GM21447 (cell line): ENCODE data around the gene HOXA1.

ENCODE experiments used
- ATAC-seq: cut with Tn5 transposase; IDR thresholded peaks from one replicate; pipeline ENCODE4 v1.9.1; 2021; ENCODE audit not compliant: unreplicated experiment

Gene HOXA1

DNA sequence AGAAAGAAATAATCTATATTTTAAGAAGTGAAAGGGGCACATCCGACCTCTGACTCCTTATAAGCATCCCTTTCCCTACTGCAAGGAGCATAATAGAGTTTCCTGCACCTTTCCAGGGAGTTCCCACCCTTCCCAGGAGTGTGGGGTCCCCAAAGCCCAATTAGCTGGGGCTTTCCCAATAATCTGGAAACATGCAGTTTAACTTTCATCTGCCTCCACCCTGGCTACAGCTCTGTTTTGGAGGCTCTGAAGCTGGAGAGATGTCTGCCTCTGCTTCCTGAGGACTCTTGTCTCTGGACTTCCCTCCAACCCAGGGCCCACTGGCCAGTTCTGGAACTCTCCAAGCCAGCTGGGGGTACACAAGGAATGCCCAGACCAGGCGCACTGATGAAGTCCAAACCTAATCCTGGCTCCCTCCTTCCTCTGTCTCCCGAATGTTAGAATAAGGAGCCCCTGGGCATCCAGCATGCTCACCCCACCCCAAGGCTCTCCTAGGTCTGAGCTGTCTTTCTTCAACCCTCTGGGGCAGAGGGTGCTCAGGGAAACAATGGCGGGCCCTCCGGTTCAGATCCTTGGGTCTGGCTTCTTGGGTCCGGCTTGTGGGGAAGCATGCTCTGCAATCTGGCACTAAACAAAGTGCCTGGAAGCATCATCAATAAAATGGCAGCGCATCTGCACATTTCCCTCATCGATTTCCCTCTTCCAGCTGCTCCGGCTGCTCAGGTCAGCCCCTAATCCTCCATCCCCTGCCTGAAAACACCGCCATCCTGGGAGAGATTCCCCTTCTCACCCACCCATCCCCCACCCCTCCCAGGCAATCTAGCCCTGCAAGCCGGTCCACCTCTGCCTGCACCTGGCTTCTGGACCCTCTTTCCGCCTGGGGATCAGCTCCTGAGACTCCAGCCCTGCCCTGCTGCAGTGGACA, 21.4 kb upstream of the HOXA1 start:
- ATAC-seq = no peak

DNA sequence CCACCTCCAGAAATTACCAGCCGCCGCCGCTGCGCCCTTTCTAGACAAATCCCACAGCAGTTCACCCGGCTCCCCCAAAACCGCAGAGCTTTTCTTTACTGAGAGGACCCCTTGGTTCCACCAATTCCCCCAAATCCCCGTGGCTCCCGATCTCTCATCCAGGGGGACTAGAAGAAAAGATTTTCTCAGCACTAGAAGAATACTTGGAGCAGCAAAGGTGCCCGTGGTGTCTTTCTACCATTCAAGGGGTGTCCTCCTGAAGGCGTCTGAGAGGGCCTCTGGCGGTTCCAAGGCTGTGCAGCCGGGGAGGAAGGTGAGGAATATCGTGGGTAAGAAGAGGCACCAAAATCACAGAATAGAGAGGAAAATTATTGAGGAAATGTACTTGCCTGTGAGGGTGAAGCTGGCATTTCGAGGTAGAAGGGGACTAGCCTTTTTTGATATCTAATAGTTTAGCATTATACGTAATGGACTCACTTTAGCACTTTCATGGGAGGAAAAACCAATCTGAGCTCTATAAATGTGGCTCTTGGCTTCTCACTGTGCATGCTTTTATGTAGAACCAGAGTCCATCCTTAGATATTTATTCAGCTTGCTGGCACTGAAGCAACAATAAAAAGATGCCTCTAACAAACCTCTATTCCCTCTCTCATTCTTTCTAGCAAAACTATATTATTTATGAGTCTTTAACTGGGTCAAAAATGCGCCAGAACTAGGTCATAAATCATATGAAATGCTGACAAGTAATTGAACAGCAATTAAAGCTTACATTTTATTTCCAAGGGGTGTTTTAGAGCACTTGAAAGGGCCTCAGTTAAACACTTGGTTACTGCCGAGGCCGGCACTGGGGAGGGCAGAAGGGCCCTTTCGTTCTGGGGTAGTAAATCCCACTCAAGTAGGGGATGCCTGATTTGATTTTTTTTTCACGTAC, 20.5 kb upstream of the HOXA1 start:
- no peak for ATAC-seq

DNA sequence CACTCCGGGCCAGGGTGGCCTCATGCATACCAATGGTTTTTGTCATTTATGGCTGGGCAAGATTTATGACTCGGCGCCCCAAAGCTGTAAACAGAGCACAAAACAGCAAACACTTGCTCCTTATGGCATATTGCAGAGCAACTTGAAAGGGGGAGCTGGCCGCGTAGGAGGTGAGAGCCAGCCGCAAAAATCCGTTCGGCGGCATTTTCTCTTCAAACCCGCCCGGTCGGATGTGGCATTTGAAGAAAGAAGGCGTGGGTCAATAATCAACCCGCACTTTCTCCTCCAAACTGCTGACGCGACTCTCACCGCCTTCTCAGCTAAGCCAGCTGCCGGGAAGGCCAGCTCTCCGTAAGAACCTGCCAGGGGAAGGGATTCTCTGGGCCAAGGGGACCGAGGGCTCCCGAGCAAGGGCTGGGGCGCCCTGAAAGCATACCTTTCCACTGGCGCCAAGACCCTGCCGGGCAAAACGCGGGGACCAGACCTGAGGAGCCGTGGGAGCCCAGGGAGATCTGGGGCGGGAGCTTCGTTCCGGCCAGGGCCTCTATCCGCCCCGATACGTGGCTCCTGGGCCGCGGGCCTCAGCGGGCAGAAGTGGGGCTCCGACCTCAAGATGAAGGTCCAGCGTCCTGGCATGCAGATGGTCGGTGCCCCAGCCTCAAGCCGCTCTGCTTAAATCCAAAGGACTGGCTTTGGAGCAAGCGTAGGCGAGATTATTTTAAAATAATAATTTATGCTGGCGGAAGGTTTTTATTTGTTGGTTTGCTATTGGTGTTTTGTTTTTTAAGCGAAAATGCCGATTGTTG, 19.6 kb upstream of the HOXA1 start:
- ATAC-seq = no peak

DNA sequence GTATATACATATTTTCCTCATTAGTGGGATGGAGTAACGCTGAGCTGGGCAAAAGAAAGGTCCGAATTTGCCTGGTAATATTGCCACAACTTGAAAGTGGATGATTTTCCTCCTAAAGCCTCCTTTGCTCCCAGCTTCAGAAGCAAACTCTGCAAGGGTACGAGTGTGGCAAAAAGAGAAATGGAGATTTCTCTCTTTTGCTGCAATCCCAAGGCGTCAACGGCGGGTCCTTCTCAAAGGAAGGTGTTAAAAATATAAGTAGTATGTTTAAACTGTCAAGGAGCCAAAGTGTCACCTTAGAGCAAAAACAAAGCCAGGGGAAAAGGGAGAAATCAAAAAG, 19.1 kb upstream of the HOXA1 start:
- ATAC-seq = no peak

DNA sequence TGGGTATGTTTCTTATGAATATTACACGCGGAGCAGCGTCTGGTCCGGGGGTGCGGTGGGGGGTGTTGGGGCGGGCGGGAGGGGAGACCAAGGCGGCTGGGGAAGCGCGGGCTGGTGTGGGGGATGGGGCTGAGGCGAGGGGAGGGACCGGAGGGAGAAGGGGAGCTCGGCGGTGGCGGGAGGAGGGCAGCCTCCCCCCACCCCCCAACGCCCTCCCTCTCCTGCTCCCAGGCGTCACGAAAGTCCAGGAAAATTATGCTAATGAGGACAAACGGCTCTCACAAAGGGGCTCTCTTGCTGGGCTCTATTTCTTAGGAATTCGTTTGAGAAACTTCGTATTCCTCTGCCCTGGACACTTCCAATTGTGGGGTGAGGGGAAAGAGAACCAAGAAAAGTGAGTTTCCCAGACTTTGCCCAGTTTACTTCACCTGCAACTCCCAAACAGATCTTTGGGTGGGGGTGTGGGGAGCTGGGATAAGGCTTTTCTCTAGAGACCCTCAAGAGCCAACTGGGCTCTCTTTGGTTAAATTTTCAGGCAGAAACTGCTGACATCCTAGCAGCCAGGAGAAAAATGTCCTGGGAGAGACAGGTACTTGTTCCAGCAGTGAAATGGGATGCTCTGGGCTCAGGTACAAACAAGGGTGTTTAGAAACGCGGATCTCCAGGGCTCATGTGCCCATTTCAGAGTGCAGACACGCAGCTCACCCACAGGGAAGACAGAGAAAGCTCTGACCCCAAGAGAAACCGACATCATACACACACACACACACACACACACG, 18.4 kb upstream of the HOXA1 start:
- ATAC-seq = no peak

DNA sequence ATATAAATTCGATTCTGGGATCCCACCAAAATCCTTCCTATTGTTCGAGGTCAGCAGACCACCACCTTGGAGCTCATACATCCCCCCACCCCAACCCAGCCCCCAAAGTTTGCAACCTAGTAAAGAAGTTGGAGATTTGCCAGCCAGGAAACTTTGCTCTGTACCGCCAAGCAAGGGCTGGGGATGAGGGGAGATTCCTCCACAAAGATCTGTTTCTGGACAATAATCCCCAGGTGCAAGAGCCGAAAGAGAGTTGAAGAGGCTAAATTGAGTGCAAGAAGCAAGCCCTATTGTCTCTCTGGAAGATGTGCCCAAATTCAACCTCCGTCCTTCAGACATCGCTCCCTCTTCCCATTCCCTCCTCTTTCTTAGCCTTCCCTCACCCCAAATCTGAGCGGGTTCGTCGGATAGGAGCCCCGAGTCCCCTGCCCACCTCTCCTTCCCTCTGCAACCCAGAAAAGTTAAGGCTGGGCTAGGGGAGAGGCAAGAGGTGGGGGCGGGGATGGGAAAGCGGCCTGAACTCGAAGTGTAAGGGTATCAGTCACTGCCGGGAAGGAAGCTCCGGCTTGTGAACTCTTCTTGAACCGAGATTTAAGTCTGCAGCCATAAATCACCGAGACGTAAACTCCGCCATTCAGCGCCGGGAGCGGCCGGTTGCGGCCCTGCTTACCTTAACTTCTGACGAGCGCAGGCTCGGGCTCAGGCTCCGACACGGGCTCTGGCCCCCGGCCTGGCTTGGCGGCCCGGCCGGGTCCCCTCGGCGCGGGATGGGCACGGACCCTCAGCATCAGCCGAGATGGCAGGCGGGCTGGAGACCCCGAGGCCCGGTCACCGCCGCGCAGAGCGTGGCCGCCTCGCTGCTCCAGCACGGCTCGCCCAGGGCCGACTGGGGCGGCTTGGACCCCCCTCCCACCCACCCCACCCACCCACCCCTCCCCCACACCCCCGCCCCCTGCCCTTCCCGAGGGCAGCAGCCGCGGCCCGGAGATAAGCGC, 17.5 kb upstream of the HOXA1 start:
- no peak for ATAC-seq

DNA sequence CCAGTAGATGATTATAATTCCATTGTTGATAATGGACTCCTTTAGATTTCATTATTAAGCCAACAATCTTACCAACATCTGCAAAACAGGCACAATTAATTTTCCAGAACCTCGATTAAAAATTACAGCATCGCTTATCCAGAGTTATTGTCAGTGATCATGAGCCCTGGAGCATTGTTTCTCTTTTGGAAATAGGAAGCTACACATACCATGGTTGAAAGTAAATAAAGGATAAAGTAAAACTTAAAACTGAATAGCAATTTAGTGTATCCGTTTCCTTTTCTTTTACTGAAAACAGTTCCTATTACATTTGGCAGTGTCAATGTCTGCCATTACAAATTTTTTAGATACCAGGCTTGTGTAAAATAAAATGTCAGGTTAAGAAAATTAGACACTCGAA, 16.6 kb upstream of the HOXA1 start:
- no peak for ATAC-seq

DNA sequence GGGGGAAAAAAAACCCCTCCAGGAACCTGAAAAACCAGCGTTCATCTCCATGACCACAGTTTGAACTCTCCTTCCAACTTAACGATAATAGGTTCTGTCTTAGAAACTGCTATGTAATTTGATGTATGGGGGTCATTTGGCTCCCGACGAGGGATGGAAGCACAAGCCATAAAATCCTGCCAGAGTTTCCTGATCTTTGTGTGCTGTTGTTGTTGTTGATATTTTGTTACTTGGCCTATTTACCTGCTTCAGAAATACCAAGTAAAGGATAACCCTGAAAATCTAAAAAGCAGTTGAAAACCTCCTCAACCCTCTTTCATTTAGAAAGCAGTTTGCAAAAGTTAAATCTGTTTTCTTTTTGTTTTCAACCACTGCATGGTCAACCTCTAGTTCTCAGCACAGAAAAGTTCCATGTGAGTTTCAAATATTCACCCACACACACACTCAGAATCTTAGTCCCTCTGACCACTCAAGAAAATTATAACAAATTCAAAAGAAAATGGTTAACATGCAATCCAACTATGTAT, 16.0 kb upstream of the HOXA1 start:
- no peak for ATAC-seq

DNA sequence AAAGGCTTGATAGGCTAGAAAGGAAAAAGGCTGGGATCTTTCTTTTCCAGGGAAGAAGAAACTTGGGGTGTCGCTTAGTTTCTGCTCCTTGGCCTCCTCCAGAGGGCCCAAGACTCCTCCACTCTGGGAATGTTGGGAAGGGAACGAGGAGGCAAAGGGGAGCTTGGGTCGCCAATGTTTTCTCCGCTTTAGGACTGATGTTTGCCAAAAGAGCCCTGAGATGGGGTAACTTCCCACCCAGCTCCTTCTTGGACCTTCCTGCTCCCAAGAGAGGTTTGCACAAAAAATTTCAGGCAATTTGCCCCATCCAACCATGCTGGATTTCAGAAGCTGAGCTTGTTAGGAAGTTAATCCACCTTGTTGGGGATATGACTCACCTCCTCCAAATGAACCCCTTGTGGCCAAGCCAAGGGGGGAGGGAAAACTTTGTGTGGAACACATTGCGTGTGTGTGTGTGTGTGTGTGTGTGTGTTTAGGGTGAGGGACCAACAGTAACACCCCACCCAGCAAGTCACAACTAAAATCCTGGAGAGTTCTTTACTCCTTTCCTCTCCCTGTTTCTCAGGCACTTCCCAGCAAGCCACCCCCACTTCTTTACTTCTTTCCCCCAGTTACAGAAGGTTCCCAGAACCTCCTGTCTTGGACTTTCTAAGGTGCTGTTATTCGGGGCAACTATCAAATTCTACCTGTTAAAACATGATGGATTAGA, 15.4 kb upstream of the HOXA1 start:
- no peak for ATAC-seq

DNA sequence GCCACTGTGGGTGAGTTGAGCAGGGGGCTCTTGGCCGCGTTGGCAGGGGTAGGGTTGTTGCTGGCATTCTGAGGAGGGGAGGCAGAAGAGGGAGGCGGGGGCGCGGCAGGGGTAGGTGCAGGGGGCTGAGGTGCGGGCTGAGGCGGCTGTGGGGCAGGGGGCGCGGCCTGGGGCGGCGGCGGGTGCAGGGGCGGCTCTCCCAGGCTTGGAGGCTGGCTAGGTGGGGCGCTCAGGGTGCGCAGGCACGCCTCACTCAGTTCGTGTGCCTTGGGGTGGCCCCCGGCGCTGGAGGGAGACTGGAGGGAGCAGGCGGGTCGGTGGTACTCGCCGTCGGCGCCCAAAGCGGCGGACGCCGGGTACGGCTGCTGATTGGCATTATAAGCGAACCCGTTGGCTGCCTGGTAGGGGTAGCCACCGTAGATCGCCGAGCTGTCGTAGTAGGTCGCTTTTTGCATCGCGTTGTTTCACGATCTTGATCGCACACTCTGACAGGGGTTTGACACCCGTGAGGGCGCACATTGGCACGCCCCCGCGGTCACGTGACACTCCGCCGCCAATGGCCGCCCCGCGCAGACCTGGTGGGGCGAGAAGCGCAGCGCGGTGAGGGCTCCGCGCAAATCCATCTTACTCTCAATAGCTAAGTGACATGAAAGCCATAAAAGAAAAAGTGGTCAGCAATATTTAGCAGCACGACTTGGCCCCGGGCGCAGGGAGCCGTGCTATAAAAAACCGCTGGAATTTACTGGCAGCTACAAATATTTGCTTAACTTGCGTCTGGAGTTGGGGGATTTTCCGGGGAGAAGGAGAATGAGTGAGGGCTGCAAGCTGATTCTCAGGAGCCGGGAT, 14.6 kb upstream of the HOXA1 start:
- no peak for ATAC-seq

DNA sequence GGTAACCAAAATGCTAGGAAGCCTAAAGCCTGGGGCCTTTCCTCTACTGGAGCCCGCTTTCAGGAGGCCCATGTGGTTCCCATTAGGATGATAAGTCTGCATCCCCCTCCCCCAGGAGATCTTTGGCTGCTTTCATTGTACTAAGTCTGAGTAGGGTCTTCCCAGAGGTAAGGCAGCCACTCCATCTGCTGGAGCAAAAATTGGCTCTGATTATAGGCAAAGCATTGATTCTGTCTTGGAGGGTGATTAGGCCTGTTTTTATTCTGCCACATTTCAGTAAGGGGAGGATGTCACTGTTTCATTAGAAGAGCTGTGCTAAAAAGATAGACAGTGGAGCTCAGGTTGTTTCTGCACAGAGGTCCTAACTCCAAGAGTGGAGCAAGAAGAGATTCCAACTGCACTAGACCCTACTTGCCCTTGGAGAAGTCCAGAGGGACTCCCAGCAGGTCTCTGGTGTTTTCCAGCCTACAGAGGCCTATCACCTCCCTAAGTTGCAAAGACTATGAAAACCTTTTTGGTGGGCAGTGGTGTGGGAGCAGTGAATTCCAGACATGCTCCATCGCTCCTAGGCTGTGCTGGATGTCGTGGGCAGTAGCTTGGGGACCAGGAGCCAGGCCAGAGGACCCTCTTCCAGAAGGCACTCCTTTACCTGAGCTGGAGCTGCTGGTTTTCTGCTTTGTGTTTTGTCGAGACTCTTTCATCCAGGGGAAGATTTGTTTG, 13.8 kb upstream of the HOXA1 start:
- ATAC-seq = no peak

DNA sequence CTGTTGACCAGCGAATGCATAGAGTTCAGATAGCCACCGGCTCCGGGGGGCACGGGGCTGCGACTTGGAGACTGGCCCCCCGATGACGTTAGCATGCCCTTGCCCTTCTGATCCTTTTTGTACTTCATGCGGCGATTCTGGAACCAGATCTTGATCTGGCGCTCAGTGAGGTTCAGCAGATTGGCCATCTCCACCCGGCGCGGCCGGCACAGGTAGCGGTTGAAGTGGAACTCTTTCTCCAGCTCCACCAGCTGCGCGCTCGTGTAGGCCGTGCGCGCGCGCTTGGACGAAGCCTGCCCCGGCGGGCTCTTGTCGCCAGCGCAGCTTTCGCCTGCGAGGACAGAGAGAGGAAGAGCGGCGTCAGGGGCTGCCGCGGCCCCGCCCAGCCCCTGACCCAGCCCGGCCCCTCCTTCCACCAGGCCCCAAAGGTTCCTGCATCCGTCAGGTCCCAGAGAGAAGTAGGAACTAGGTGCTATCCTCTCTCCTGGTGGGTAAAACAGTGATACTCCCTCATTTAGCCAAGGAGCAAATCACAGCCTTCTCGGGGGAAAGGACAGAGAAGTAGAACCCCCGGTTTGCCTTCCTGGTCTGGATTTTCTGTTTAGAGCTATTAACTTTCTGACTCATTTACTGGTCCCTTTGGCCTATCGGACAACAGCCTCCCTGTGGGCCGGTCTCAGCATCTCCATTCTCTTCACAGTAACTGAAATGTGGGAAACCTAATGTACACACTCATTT, 12.8 kb upstream of the HOXA1 start:
- ATAC-seq = no peak

DNA sequence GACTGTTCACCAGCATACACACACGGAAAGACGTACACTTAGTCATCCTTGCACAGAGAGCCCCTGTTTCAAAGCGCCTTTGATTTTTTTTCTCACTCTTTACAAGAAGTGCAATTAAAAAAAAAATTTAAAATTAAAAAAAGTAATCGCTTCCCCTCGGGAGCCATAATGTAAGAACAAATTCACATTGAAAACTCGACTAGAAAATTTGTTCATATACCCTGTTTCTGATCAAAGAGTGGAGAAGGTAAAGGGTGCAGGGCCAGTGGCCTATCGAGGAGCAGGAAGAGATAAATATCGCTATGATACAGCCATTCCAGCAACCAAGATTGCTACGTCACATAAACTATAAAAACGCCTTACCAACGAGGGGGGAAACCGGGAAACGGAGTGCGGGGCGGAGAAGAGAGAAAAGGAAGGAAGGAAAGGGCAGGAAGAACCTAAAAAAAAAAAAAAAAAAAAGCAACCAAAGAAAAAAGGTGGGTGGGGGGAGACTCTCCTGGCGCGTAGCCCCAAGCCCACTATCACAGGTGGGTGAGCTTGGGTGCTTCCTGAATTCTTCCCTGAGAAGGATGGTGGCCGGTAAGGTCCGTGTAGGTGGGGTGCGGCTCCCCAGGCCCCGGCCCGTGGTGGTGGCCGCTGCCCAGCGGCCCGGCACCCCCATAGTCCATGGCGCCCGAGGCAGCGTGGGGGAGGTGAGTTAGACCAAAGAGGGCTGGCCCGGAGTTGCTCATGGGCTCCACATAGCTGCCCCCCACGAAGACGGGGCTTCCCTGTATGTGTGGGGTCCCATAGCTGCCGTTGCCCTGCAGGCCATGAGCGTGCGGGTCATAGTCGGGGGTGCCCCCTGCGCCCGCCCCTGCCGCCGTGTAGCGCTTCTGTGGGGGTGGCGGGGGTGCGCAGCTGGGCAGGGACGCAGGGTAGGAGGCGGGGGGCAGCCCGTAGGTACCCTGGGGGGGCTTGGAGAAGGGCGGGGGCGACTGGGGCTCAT, 11.9 kb upstream of the HOXA1 start:
- no peak for ATAC-seq

DNA sequence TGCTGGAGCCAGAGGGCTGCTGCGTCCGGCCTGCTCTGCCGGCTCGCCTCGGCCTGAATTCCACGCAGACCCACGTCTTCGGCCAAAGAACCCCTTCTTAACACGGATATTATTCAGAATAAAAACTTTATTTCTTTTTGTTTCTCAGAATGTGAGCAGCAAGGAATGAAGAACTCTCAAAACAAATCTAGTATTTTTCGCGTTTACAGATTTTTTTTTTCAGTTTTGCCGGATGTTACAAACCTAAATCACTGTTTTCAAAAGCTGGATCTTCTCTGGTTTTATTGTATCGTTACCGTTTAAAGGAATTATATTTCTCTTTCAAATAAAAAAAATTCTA, 11.1 kb upstream of the HOXA1 start:
- ATAC-seq = no peak
